T-helper 2 cell treated with Interferon-gamma antibody and Interleukin-4, amounts not matched to agents 5 μg/mL and 100 μg/mL, for 36 hours (primary cell): ENCODE measurements around the gene OMP.
A peak's percentile ranks its signal among the peaks of the same experiment; 100 is the strongest.

Experiments
- DNase-seq: peaks from one replicate; pipeline ENCODE4 v3.0.0; 2021; ENCODE audit warnings: low spot score
- H3K27ac Mint-ChIP-seq: one replicate; pipeline ENCODE4 v1.8.0; 2021; ENCODE audit warnings: mild to moderate bottlenecking, mixed read lengths
- H3K27me3 Mint-ChIP-seq: one replicate; pipeline ENCODE4 v1.8.0; 2021; ENCODE audit warnings: low read depth, mixed read lengths
- H3K36me3 Mint-ChIP-seq: one replicate; pipeline ENCODE4 v1.8.0; 2021; ENCODE audit warnings: low read depth, mixed read lengths
- H3K4me1 Mint-ChIP-seq: one replicate; pipeline ENCODE4 v1.8.0; 2021; ENCODE audit warnings: low read depth, mixed read lengths
- H3K4me3 Mint-ChIP-seq: one replicate; pipeline ENCODE4 v1.8.0; 2022; ENCODE audit warnings: mild to moderate bottlenecking, moderate library complexity, mixed read lengths
- H3K9me3 Mint-ChIP-seq: one replicate; pipeline ENCODE4 v1.8.0; 2021; ENCODE audit warnings: mixed read lengths

Gene OMP

DNA sequence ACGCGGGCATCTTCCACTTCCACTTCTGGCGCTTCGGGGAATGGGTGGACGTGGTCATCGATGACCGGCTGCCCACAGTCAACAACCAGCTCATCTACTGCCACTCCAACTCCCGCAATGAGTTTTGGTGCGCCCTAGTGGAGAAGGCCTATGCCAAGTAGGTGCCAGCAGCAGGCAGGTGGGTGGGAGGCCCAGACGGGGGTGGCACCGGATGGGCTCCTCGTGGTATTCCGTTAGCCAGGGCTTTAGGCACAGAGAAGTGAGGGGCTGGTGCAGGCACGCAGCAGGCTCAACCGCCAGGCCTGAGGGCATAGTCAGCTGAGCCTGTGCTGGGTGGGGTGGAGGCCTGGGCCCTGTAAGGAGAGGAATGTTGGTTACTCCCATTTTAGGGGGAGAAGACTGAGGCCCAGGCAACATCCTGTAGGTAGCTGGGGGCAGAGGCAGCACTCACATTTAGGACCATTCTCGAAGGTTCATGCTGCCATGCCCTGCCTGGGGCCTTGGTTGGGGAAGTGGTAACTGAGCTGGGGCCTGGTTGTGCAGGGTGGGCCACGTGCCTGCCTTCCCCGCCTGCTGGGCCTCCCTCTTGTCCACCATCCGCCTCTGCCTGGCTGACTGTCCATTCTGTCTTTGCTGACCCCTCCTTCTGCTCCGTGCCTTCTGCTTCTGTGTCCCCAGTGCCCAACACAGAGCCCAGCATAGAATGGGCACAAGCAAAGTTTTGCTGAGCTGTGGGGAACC is 10.2 kb downstream of the OMP start:
- no peak for DNase-seq
- Mint-ChIP-seq H3K4me3 (no peak overlapping the region), H3K4me1 (peaks cover 2% of the 10 kb centered on the region), H3K27ac (no peak overlapping the region), H3K27me3 (peaks cover 1% of the 10 kb centered on the region), H3K36me3 (no peaks in the 10 kb centered on the region), H3K9me3 (no peaks in the 10 kb centered on the region)

GRCh38 chr11:77113382-77114088 is 10.9 kb downstream of the OMP start:
- no peaks in the 10 kb centered on the region for H3K27me3 Mint-ChIP-seq
- H3K27ac Mint-ChIP-seq = peak overlapping the region; percentile 49
- no peaks in the 10 kb centered on the region for H3K9me3 Mint-ChIP-seq
- no peak overlapping the region for H3K4me3 Mint-ChIP-seq
- DNase-seq = no peak
- H3K4me1 Mint-ChIP-seq = peaks cover 2% of the 10 kb centered on the region
- no peaks in the 10 kb centered on the region for H3K36me3 Mint-ChIP-seq

DNA sequence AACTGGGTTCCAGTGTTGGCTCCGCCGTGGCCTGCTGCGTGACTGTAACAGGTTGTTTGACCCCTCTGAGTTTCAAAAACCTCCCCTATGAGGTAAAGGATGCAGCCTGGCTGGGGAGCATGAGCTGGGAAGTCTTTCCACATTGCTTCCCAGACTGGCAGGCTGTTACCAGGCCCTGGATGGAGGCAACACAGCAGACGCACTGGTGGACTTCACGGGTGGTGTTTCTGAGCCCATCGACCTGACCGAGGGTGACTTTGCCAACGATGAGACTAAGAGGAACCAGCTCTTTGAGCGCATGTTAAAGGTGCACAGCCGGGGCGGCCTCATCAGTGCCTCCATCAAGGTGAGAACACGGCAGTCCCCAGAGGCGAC is 11.4 kb downstream of the OMP start:
- Mint-ChIP-seq H3K4me1 (peaks cover 2% of the 10 kb centered on the region), H3K4me3 (no peak overlapping the region), H3K36me3 (no peaks in the 10 kb centered on the region), H3K27ac (no peak overlapping the region), H3K9me3 (no peaks in the 10 kb centered on the region), H3K27me3 (no peaks in the 10 kb centered on the region)
- DNase-seq = no peak

GRCh38 chr11:77115181-77115611 is 12.6 kb downstream of the OMP start:
- DNase-seq = no peak
- no peaks in the 10 kb centered on the region for H3K36me3 Mint-ChIP-seq
- no peak overlapping the region for H3K4me3 Mint-ChIP-seq
- no peaks in the 10 kb centered on the region for H3K27me3 Mint-ChIP-seq
- H3K27ac Mint-ChIP-seq = no peak overlapping the region
- peaks cover 2% of the 10 kb centered on the region for H3K4me1 Mint-ChIP-seq
- no peaks in the 10 kb centered on the region for H3K9me3 Mint-ChIP-seq

DNA sequence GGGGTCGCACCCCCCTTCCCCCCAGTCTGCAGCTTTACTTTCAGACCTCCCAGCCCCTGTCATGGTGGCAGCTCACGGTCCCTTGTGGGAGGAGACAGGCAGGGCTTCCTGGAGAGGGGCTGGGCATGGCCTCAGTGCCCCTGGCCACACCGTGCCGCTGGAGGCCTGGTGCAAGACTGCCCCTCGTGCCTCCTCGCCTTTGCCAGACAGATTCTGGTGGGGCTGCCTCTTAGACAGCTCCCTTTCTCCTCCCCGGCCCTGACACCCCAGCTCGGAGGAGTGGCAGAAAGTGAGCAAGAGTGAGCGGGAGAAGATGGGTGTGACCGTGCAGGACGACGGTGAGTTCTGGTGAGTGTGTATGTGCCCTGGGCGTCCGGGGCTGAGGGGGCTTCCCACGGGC is 13.3 kb downstream of the OMP start:
- no peak overlapping the region for H3K27ac Mint-ChIP-seq
- no peaks in the 10 kb centered on the region for H3K9me3 Mint-ChIP-seq
- no peaks in the 10 kb centered on the region for H3K27me3 Mint-ChIP-seq
- no peak overlapping the region for H3K4me3 Mint-ChIP-seq
- DNase-seq = no peak
- no peaks in the 10 kb centered on the region for H3K36me3 Mint-ChIP-seq
- peaks cover 3% of the 10 kb centered on the region for H3K4me1 Mint-ChIP-seq

DNA sequence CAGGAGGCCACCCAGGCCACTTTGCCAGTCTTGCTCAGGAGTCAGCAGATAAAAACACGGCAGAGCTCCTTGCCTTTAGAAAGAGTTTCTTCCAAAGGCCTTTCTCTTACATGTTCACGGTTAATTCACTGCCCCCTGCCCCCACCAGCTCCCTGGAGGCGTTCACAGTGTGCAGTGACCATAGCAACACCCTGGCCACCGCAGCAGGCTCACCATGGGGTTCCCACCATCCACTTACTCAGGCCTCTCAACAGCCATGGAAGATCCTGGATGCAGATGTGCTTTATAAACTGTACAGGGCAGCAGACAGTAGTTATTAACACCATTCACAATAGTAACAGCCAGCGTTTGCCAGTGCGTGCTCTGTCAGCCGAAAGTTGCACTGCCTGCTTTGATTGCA is 14.9 kb downstream of the OMP start:
- Mint-ChIP-seq H3K4me1 (peaks cover 4% of the 10 kb centered on the region), H3K27ac (no peak overlapping the region), H3K36me3 (no peaks in the 10 kb centered on the region), H3K4me3 (no peak overlapping the region), H3K9me3 (no peaks in the 10 kb centered on the region), H3K27me3 (no peaks in the 10 kb centered on the region)
- no peak for DNase-seq

- no peak overlapping the region for H3K4me3 Mint-ChIP-seq
- no peaks in the 10 kb centered on the region for H3K9me3 Mint-ChIP-seq
- no peaks in the 10 kb centered on the region for H3K36me3 Mint-ChIP-seq
- no peak overlapping the region for H3K27ac Mint-ChIP-seq
- H3K4me1 Mint-ChIP-seq = peaks cover 4% of the 10 kb centered on the region
- no peak for DNase-seq
- no peaks in the 10 kb centered on the region for H3K27me3 Mint-ChIP-seq
These were observed 15.4 kb downstream of the OMP start for GRCh38 chr11:77118086-77118485.

- Mint-ChIP-seq H3K4me3 (no peak overlapping the region), H3K9me3 (no peaks in the 10 kb centered on the region), H3K27ac (no peak overlapping the region), H3K4me1 (peaks cover 2% of the 10 kb centered on the region), H3K27me3 (no peaks in the 10 kb centered on the region), H3K36me3 (no peaks in the 10 kb centered on the region)
- DNase-seq = no peak
These were observed 16.3 kb downstream of the OMP start for GRCh38 chr11:77118971-77119370.

DNA sequence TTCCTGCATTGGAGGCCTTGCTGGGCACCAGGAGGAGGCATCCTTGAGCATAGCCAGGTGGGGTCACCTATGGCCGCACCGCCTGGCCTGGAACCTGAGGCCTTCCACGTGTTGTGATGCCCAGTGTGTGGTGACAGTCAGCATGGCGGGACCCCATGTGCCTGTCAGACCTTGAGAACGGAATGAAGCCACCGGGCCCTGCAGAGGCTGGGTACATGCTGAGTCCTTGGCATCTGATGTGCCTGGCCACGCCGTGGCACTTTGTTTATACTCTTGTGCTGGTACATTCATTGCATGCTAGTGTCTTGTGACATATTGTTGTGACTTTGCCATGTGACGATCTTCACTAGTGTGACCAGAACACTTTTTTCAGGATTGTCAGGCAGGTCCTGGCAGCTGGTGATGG is 16.9 kb downstream of the OMP start:
- no peaks in the 10 kb centered on the region for H3K9me3 Mint-ChIP-seq
- DNase-seq = no peak
- no peak overlapping the region for H3K4me3 Mint-ChIP-seq
- no peak overlapping the region for H3K27ac Mint-ChIP-seq
- H3K36me3 Mint-ChIP-seq = no peaks in the 10 kb centered on the region
- peaks cover 2% of the 10 kb centered on the region for H3K4me1 Mint-ChIP-seq
- H3K27me3 Mint-ChIP-seq = no peaks in the 10 kb centered on the region

DNA sequence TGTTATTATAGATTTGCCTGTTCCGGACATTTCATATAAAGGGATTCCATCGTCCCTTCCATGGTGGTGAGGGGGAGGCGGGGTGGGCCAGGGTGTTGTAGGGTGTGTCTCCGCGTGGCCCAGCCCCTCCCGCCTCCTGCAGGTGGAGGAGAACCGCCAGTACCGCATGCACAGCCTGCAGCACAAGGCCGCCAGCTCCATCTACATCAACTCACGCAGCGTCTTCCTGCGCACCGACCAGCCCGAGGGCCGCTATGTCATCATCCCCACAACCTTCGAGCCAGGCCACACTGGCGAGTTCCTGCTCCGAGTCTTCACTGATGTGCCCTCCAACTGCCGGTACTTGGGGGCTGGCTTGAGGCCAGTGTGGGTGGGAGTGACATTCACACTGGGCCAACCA is 17.9 kb downstream of the OMP start:
- H3K4me1 Mint-ChIP-seq = peaks cover 2% of the 10 kb centered on the region
- DNase-seq = no peak
- H3K27ac Mint-ChIP-seq = no peak overlapping the region
- H3K36me3 Mint-ChIP-seq = no peaks in the 10 kb centered on the region
- no peak overlapping the region for H3K4me3 Mint-ChIP-seq
- H3K27me3 Mint-ChIP-seq = no peaks in the 10 kb centered on the region
- H3K9me3 Mint-ChIP-seq = no peaks in the 10 kb centered on the region

- Mint-ChIP-seq H3K4me3 (no peak overlapping the region), H3K27me3 (no peaks in the 10 kb centered on the region), H3K36me3 (no peaks in the 10 kb centered on the region), H3K27ac (no peak overlapping the region), H3K9me3 (no peaks in the 10 kb centered on the region), H3K4me1 (peaks cover 2% of the 10 kb centered on the region)
- DNase-seq = no peak
These were observed 18.5 kb downstream of the OMP start for GRCh38 chr11:77121096-77121640.

GRCh38 chr11:77121876-77122575 is 19.4 kb downstream of the OMP start:
- H3K9me3 Mint-ChIP-seq = no peaks in the 10 kb centered on the region
- H3K4me1 Mint-ChIP-seq = peaks cover 4% of the 10 kb centered on the region
- DNase-seq = no peak
- no peaks in the 10 kb centered on the region for H3K36me3 Mint-ChIP-seq
- H3K27me3 Mint-ChIP-seq = no peaks in the 10 kb centered on the region
- no peak overlapping the region for H3K4me3 Mint-ChIP-seq
- H3K27ac Mint-ChIP-seq = no peak overlapping the region

- Mint-ChIP-seq H3K4me3 (no peak overlapping the region), H3K36me3 (no peaks in the 10 kb centered on the region), H3K27ac (no peak overlapping the region), H3K27me3 (peaks cover 3% of the 10 kb centered on the region), H3K4me1 (peaks cover 7% of the 10 kb centered on the region), H3K9me3 (no peaks in the 10 kb centered on the region)
- no peak for DNase-seq
These were observed 20.1 kb downstream of the OMP start for GRCh38 chr11:77122576-77123212.

DNA sequence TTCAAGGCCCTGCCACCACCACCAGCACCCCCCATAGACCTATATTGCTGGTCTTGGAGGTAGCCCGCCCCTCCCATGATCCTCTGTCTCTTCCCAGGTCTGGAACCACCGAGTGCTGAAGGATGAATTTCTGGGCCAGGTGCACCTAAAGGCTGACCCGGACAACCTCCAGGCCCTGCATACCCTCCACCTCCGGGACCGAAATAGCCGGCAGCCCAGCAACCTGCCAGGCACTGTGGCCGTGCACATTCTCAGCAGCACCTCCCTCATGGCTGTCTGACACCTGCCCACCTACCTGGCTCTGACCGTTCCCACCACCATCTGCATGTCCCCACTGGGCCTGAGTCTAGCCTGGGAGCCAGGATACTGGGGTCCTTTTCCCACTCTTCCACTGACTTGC is 21.0 kb downstream of the OMP start:
- no peak overlapping the region for H3K27ac Mint-ChIP-seq

More for the DNA sequence above, 21.0 kb downstream of the OMP start:
- Mint-ChIP-seq H3K36me3 (no peaks in the 10 kb centered on the region), H3K9me3 (no peaks in the 10 kb centered on the region), H3K27me3 (peaks cover 5% of the 10 kb centered on the region), H3K4me1 (peaks cover 10% of the 10 kb centered on the region), H3K4me3 (no peak overlapping the region)
- DNase-seq = no peak
